ENCODE measurements around the gene UNC5A. TPM values are rescaled to one million over a fixed set of nuclear protein-coding genes. Genes with fewer than 3 reads are reported as not detected.

The UNC5A gene
- total RNA-seq, 4 donors from 2014 or later, result 0.34 to 0.67 (median 0.67) TPM; not detected in 1

- TF ChIP-seq POLR2A (IDR thresholded peaks at IDR 0.05), result no peak
- no peak for TF ChIP-seq CTCF (IDR thresholded peaks at IDR 0.05)
- Histone ChIP-seq H3K27ac (no peak overlapping the region), H3K4me3 (replicated peaks in 1 of 3) (no peak overlapping the region), H3K9me3 (no peaks in the 10 kb centered on the region), H3K27me3 (no peaks in the 10 kb centered on the region), H3K36me3 (no peaks in the 10 kb centered on the region), H3K4me1 (no peaks in the 10 kb centered on the region)
- intact Hi-C loops (cut with DNase I), result no loop called here
- 37 to 45% methylated on average over 20 of the region's 20 CpGs for WGBS, 2 donors
- no peak for DNase-seq
Observed at GRCh38 chr5:176788941-176789872, 21.2 kb upstream of the UNC5A start.

GRCh38 chr5:176789873-176790615 is 20.3 kb upstream of the UNC5A start:
- no peak for DNase-seq
- Histone ChIP-seq H3K27me3 (no peaks in the 10 kb centered on the region), H3K4me3 (replicated peaks in 1 of 3) (no peak overlapping the region), H3K4me1 (no peaks in the 10 kb centered on the region), H3K27ac (no peak overlapping the region), H3K9me3 (no peaks in the 10 kb centered on the region), H3K36me3 (no peaks in the 10 kb centered on the region)
- TF ChIP-seq POLR2A (IDR thresholded peaks at IDR 0.05) (no peak), CTCF (IDR thresholded peaks at IDR 0.05) (no peak)
- intact Hi-C loops (cut with DNase I), result no loop called here
- WGBS, 2 donors, result 36 to 43% methylated on average over 15 of the region's 15 CpGs

GRCh38 chr5:176790941-176791340 is 19.4 kb upstream of the UNC5A start:
- Histone ChIP-seq H3K4me1 (no peaks in the 10 kb centered on the region), H3K9me3 (no peaks in the 10 kb centered on the region), H3K27ac (no peak overlapping the region), H3K4me3 (replicated peaks in 1 of 3) (no peak overlapping the region), H3K27me3 (no peaks in the 10 kb centered on the region), H3K36me3 (no peaks in the 10 kb centered on the region)
- no peak for DNase-seq
- TF ChIP-seq CTCF (IDR thresholded peaks at IDR 0.05) (no peak), POLR2A (IDR thresholded peaks at IDR 0.05) (no peak)
- intact Hi-C loops (cut with DNase I), result no loop called here
- 70 to 75% methylated on average over 5 of the region's 5 CpGs for WGBS, 2 donors

GRCh38 chr5:176792655-176793342 is 17.6 kb upstream of the UNC5A start:
- intact Hi-C loops (cut with DNase I), result no loop called here
- Histone ChIP-seq H3K27me3 (no peaks in the 10 kb centered on the region), H3K4me1 (no peaks in the 10 kb centered on the region), H3K4me3 (replicated peaks in 1 of 3) (no peak overlapping the region), H3K9me3 (no peaks in the 10 kb centered on the region), H3K27ac (no peak overlapping the region), H3K36me3 (no peaks in the 10 kb centered on the region)
- DNase-seq, result no peak
- TF ChIP-seq CTCF (IDR thresholded peaks at IDR 0.05), result no peak
- WGBS, 2 donors, result 50 to 62% methylated on average over 12 to 18 of the region's 18 CpGs
